Hippocampal formation (tissue), 2 donors: ENCODE data around the gene PRKCB.

Experiments used
- DNase-seq, 2 donors: peaks; one replicate each; lab custom pipeline; 2025; lab: John Stamatoyannopoulos, UW

The PRKCB gene

DNA sequence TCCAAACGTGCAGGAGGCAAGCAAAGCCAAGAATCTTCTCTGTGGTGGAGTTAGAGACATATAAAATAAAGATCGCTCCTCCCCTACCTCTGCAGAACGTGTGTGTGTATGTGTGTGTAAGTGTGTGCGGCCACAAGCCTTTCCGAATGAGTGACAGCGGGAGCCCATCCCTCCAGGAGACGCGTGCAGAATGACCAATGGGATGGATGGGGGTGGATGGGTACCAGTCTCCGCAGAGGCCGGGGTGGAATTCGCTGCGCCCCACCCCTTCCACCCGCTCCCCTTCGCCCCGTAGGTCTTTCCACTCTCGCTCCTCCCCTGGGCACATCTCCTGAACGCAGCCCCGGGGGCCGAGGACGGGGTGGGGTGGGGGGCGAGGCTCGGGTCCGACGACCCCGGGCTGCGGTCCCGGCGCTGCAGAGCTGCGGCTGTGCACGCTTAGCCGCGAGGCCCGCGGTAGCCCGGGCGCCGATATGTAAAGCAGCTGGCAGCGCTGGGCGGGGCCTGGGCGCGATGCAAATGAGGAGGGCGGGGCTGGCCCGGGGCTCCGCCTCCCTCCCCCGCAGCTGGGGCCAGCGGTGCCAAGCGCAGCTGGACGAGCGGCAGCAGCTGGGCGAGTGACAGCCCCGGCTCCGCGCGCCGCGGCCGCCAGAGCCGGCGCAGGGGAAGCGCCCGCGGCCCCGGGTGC lies at the start of gene PRKCB:
Gene PRKCB, plus strand, starts transcription at position 594 of the 688 bp plus-strand sequence.
- peak; percentile 85 for DNase-seq

DNA sequence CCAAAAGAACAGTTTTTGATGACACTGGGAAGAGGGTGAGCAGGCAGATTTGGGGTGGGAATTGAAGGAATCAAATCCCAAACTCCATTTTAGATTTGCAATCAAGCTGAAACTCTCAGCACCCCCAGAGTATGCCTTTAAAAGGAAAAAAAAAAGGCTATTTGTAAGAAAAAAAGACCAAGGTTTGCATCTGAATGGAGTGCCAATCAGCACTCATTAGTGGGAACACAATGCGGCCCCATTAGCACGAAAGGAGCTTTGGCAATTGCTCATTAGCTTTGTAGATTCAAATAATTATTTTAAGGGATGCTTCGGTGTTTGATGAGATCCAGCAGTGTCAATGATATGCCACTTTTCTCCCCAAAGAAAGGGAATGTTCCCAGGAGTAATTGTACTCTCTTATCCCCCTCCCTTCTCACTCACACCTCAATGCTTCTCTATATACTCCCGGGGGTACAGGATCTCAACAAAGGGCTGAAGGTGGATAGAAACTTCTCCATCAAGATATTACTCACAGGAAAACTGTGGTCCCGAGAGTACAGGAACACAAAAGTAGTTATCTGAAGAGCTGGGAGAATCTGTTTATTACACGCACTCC lies 48.7 kb upstream of the PRKCB start:
- DNase-seq = no peak

DNA sequence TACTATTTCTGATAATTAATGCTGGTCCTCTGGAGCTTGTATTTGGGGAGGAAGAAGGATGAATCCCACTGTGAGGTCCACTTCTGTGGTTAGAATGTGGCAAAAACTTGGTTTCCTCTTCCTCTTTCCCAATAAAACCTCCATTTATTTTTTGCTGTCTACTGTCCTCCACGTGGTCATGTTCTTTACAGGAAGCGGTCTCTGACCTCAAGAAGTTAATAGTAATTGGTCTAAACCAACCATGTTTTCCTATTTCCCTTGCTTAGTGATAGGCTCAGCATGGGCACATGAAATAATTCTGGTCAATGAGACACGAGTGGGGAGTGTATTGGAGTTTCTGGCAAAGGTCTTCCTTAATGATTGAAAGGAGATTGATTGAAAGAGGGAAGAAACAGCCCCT lies 47.1 kb upstream of the PRKCB start:
- no peak for DNase-seq

- no peak for DNase-seq
Observed at GRCh38 chr16:23795378-23795777, 40.4 kb upstream of the PRKCB start.

DNA sequence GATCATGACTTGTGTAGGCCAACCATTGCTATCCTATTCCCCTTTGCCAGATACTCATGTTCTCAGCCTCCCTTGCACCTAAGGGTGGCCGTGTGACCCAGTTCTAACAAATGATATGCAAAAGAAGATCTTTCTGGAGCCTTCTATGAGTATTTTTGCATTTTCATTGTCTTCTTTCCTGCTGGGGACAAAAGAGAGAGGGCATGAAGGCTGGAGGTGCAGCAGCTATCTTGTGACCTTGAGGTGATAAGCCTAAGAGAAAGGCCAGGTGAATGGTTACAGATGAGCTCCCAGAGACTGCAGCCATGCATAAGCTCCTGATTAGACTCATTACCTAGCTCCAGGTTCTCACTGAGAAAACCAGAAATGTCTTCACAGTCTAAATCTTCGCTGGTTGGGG lies 38.8 kb upstream of the PRKCB start:
- DNase-seq = no peak

GRCh38 chr16:23801378-23801777 lies 34.4 kb upstream of the PRKCB start:
- peak; percentile 27 to 69 for DNase-seq

- DNase-seq = no peak
Observed at GRCh38 chr16:23802776-23803175, 33.0 kb upstream of the PRKCB start.

DNA sequence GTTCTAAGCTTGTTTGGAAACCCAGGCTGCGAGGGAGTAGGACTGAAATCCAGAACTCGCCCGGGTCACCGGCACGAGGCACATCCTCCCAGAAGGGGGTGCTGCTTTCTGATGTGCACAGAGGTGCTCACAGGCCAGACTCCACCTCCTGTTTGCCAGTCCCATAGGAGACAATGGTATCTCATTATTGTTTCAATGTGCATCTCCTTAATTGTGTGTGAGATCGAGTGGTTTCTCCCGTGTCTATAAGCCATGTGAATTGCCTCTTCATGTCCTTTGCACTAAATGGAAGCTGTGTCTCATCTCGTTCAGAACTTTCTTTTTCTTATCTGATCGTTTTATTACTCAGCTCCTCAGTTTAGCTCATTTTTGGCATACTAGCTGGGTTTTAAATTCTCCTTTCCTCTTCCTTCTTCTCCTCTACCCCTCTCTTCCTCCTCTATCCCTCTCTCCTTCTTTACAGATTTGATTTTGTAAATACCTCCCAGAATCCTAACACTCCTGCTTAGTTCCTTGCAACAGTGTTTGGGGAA lies 32.1 kb upstream of the PRKCB start:
- peak; percentile 48 to 56 for DNase-seq

DNA sequence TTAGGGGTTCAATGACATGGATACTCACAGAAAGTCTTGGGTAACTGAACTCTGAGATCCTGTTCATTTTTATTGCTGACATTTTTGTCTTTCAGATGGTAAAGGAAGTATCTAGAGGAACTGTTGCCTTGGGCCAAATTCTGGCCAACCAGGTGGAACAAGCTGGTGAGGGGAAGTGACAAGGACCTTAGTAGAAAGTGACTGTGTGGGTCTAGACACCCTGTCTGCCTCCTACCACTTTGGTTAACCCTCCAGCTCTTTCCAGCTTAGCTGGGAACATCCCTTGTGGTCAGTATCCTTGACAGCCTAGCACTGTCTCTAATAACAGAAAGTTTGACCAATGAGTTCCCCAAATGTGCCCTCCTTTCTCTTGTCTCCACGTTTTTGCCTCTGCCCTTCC lies 28.8 kb upstream of the PRKCB start:
- DNase-seq = peak in 1 of 2 donors; percentile 5

GRCh38 chr16:23821467-23821866 lies 14.3 kb upstream of the PRKCB start:
- DNase-seq = no peak

DNA sequence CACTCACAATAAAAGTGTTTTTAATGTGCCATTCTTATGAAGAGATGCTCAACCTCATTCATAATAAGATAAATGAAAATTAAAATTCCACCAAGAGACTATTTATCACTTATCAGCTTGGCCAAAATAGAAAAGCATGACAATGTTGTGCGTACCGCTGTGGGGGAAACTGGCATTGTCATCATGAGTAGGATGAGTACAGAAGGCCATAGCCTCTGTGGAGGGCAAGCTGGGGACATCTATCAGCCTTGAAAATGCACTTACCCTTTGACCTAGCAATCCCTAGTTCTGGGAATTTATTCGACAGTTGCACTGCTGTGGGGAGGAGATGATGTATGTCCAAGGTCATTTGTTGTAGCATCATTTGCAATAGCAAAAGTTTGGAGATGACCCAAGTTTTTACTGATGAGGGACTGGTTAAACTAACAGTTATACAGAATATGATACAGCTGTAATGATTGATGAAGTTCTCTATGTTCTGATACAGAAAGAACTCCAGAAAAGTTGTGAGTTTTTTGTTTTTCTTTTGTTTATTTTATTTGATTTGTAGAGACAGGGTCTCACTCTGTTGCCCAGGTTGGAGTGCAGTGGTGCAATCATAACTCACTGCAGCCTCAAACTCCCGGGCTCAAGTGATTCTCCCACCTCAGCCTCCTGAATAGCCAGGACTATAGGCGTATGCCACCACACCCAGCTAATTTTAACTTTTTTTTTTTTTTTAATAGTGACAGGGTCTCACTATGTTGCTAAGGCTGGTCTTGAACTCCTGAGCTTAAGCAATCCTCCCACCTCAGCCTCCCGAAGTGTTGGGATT lies 13.7 kb upstream of the PRKCB start:
- DNase-seq = no peak

DNA sequence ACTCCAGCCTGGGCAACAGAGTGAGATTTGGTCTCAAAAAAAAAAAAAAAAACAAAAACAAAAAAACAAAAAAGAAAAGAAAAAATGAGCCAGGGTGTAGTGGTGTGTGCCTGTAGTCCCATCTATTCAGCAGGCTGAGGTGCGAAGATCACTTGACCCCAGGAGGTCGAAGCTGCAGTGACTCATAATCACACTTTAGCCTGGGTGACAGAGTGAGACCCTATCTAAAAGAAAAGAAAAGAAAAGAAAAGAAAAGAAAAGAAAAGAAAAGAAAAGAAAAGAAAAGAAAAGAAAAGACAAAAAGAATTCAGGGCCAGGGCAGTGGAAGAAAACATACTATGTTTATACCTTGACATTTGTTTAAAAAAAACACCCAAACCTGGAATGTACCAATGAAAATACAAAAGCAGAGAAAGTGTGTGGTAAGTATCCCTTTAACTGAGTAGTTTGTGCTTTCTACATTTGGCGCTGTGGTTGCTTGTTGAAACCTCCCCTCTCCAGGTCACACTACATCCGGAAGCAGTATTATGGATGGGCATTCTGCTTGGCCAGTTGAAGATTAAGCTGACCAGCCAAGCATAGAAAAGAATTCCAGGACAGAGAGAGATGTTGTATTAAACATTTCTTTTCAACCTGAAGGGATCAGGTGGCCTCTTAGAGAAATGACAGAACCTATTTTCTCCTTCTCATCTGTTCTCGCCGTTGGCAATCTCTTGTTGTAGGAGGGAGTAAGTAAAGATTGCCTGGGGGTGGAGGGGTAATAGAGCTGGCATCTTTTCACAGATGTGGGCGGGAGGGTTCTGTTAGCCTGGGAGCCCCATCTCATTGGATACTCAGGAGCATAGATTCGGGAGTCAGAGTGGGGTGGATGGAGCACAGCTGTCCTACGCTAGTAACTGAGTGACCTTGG lies 12.1 kb upstream of the PRKCB start:
- no peak for DNase-seq

- DNase-seq = no peak
Observed at GRCh38 chr16:23824909-23825308, 10.9 kb upstream of the PRKCB start.

- DNase-seq = no peak
Observed at GRCh38 chr16:23826528-23827045, 9.2 kb upstream of the PRKCB start.

GRCh38 chr16:23827057-23827456 lies 8.7 kb upstream of the PRKCB start:
- DNase-seq = no peak

- DNase-seq = no peak
Observed at GRCh38 chr16:23829454-23829853, 6.3 kb upstream of the PRKCB start.

GRCh38 chr16:23830276-23830675 lies 5.5 kb upstream of the PRKCB start:
- no peak for DNase-seq

DNA sequence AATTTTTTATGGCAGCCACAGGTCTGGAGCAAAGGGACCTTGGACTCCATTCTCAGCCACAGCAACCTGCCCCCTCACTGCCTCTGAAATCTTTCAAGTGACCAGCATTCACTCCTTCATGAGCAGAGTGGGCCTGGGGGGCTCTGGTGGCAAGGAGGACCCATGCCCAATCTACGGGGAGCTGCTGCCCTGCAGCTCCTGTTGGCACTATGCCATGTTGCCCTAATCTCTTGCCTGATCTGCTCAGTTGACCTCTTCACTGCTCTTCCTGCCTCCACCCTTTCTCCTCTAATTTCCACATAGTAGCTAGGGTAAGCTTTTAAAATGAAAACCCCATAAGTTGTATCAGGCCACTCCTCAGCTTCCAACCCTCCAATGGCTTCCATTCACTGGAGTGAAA lies 2.9 kb upstream of the PRKCB start:
- DNase-seq = no peak

- no peak for DNase-seq
Observed at GRCh38 chr16:23833504-23833903, 2.3 kb upstream of the PRKCB start.

GRCh38 chr16:23833960-23834685 lies 1.7 kb upstream of the PRKCB start:
- no peak for DNase-seq

DNA sequence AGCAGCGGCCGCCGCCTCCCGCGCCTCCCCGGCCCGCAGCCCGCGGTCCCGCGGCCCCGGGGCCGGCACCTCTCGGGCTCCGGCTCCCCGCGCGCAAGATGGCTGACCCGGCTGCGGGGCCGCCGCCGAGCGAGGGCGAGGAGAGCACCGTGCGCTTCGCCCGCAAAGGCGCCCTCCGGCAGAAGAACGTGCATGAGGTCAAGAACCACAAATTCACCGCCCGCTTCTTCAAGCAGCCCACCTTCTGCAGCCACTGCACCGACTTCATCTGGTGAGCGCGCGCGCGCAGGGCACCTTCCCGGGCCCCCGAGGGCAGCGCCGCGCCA lies 258 bp downstream of the PRKCB start:
- DNase-seq = no peak
